Stimulated activated CD4-positive, alpha-beta T cell treated with anti-CD3 and anti-CD28 coated beads, Interleukin-12 subunit alpha, Interleukin-12 subunit beta, amount 100 ng/mL, for 4 hours (primary cell): ENCODE measurements around the gene BIK.

Source experiments
- DNase-seq: peaks from one replicate; pipeline ENCODE4 v3.0.0-alpha.2; 2020

The BIK gene

DNA sequence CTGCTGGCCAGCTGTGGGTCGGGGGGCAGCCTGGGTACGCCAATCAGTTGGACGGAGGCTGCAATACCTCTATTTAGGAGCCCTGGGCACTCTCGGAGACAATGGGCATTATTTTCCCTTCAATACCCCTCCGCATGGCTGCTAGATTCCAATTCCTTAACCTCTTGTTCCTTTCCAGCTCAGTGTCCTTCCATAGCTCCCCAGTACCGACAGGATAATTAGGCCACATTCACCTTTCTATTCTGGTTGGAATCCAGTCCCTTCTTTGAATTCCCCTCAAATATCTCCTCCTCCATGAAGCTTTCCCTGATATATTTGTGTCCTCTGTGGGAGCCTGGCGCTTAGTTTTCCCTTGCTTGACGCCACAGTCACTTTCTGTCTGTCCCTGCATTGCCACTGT is 4.2 kb upstream of the BIK start:
- DNase-seq = no peak

DNA sequence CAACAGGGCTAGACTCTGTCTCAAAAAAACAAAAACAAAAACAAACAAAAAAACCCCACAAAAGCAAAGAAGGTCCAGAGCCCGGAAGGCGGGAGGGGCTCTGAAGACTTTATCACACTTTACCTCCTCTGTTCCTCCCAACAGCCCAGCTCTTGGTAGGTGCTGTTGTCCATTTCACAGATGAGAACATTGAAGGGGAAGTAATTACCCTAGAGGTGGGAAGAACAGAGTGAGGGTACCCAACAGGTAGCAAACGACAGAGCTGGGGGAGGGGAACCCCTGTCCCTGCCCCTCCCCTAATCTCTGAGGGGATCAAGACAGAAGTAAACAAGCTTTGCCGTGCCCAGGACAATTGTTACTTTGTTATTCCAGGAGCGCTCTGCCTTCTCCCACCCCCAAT is 1.0 kb upstream of the BIK start:
- no peak for DNase-seq

DNA sequence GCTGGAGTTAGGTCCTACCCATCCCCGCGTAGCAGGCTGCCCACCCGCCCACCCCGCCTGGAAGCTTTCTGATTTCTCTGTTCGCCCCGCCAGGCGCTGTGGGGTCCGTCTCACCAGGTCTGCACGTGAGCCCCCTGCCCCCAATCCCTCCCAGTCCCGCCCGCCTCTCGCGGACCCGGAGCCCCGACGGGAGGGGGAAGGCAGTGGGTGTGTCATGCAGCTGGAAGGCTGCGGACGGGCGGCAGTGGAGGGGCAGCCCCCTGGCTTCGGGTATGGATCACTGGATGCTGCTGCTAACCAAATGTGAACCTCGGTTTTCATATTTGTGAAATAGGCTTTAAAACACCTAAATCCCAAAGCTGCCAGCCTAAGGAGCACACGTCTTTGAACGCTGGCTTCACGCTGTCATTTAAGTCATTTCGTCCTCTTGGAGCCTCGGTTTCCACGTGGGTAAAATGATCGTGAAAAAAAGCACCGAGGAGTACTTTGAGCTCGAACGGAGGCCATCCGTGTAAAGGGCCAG is 568 bp upstream of the BIK start:
- no peak for DNase-seq

DNA sequence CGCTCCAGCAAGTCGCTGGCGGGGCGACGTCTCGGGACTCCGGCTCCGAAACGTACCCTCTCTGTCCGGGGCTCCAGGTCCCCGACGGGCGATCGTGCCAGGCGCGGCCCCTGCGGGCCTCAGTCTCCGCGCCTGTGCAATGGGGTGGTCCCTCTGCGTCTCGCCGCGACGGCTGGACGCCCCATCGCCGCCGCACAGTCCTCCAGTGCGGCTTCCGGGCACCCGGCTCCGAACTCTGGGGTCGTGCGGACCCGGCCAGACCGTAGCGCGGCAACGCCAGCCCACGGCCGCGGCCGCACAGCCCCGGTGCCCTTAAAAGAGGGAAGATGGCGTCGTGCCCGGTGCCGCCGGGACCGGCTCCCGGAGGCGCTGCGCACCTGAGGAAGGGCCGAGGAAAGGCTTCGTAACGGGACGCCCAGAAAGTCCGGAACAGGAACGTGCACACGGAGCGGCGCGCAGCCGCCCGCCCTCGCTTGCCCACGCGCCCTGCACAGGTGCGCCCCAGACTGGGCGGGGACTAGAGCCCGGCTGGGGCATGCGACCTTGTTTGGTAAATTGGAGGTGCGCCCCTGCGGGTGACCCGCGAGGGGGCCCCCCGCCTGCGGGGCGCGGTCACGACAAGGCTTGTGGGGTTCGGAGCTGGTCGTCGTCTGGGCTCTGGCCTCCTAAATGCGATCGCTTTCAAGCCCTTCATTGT is 525 bp downstream of the BIK start:
- peak; percentile 48 for DNase-seq

DNA sequence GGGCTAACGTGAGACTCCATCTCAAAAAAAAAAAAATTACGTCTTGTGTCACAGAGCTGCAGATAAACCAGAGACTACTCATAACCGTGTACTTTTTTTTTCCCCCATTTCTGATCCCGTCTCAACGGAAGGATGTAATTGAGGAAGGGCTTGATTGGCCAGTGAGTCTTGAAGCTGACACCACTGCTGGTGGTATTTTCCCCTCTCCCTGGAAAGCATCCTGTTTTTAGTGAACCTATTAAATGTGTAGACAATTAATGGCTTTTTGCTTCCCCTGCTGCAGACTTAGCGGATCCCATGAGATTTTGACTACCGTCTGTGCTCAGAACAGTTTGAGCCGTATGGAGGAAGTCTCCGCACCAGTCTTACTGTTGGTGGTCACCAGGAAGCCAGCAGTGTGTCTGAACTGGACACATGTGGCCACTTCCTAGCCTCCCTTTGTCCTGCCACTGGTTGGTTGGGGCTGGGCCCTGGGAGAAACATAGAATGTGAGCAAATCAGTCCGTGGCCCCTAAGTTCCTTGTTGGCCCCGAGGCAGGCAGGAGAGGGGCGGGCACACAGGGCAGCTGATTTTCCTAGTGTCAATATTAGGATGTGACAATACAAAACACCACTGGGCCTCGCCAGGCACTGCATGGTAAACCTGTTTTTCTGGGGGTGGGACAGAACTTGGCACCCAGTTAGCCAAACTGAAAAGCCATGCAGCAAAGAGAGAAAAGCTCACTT is 3.1 kb downstream of the BIK start:
- no peak for DNase-seq

DNA sequence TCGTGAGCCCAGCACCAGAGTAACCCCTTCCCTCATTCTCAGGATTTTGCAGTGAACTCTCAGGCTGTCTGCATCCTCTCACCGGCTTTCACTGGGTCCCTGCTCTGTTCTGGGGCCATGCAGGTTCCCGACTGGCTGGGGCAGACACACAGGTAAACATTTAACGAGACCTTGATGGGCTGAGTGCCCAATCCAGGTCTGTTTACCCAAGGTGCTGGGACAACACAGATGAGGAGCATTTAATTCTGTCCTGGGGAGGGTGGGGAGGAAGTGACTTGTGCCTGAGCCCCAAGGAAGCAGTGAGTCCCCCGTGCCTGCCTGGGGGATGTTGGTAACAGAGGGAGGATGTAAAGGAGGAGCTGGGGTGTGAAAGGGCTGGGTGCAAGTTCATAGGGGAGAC is 4.4 kb downstream of the BIK start:
- DNase-seq = no peak

DNA sequence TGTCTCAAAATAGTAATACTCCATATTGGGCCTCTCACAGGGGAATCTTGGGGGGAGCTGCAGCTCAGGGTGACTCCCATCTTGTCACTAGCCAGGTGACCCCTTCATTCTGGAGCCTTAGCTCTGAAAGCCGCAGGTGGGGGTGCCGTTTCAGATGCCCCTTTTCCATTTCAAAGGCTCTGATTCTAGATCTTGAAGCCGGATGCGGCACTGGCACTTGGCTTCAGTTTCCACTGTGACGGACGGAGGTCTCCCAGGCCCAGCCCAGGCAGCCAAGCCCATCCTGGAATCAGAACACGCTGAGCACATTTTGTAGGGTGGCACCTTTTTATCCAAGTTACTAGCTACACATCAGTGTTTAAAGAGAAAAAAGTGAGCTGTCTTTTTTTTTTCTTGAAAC is 6.4 kb downstream of the BIK start:
- no peak for DNase-seq

DNA sequence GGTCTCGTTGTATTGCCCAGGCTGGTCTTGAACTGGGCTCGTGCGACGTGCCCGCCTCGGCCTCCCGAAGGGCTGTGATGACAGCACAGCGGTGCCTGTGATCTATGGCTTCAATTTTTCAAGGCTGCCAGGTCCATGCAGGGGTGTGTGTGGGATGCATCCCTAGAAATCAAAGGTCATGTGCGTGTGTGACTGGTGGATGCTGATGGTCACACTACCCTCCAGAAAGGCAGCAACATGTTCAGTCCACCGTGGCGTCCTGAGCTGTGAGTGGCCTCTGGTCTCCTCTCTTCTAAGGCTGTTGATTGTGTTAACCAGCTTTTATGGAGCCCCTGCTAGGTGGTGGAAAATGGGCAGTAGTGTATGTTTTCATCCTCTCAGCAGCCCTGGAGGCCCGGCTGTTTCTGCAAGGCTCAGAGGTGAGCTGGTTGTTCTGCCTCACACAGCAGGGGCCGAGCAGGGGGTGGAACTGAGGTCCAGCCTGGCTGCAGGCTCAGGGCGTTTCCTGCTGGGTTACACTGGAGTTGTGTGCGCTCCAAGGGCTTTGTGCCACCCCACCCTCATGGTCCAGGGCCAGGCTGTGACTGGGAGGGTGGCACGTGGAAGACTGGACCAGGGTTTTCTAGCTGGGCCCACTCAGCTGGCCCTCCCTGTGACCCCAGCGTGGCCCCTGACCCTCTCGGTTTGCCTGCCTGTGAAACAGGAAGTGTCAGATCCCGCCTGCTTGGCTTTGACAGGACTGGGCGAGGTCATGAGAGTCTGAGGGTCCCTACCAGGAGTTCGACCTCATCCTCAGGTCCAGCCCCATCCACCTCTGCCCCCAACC is 7.7 kb downstream of the BIK start:
- DNase-seq = no peak

DNA sequence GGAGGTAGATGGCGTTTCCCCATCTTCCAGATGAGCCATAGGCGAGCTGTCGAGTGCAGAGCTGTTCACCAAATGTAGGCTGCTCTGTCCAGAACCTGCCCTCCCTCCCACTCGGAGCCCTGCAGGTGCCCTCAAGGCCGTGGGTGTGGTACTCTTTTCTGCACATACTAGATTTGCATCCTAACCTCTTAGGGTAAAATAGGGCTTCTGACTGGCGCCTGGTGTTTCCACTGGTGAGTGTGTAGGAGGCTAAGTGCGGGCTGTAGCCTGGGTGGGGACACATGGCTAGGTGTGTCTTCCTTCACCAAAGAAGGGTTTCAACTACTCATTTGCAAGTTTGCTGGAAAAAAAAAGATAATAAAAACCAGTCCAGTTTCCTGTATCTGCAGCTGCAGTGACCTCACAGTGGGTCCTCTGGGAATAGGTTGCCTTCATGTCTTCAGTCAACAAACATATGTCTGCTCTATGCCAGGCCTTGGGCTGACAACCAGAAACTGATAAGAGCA is 8.5 kb downstream of the BIK start:
- no peak for DNase-seq

DNA sequence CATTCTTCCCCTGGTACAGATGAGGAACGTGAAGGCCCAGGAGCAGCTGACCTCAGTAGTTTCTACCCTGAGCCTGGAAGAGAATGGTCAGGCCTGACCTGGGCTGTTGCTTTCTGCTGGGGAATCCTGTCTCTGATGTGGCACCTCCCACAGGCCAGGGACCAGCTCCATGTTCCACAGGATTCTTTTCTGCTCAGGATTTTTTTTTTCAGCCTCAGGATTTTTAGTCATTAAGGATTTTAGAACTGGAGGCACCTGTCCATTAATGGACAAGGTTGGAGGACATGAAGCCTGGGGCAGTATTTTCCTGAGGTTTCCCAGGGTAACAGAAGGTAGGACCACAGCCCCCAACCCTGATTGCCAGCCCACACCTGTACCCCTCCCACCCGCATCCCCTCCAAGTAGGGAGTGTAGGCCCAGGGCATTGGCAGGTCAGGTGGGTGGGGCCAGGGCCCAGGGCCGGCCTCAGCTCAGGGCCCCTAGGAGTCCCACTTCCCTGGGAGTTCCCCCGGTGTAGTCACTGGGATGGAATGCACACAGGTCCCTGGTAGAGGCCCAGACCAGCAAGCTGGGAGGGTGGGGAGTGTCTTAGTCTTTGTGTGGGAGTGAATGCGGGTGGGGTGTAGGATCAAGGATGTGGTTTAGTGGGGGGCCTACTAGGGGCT is 16.1 kb downstream of the BIK start:
- DNase-seq = no peak

DNA sequence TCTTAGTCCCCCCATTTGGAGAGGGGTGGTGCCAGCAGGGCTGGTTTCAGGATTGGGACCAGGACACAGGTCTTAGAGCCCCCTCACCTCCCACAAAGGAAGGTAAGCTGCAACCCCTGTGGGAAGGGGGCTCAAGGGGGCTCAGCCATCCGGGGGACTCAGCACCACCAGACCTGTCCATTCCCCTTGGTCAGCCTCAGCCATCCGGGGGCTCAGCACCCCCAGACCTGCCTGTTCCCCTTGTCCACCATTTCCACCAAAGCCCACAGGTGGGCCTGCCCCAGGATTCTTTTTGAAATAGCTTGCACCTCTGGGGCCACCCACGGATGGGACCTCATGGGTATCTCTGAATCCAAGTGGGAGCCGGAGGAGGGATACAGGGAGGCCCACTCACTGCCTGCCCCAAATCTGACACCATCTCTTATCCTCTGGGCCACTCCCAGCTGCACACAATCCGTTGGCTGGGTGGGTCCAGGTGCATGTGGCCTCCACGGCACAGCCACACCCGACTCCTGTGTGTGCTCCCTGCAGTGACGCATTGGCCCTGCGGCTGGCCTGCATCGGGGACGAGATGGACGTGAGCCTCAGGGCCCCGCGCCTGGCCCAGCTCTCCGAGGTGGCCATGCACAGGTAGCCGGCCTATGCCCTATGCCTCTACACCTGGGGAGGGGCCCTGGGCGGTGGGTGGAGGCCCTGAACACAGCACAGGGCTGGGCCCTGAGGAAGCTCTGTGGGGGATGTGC is 16.8 kb downstream of the BIK start:
- no peak for DNase-seq

DNA sequence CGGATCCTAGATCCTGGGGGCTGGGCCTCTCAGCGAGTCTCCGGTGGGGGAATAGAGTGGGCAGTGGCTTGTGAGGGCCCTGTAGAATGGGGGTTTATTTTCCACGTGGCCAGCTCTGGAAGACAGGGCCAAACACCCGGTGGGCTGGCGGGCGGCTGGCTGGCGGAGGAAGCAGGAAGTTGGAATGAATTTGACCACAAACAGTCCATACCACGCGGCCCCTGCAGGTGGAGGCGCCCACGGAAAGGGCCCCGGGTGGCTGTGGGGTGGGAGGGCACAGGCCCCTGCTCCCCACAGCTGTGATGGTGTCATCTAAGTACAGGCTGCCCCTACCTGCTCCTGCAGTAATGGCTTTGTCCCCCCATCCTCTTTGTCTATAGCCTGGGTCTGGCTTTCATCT is 17.6 kb downstream of the BIK start:
- DNase-seq = no peak

DNA sequence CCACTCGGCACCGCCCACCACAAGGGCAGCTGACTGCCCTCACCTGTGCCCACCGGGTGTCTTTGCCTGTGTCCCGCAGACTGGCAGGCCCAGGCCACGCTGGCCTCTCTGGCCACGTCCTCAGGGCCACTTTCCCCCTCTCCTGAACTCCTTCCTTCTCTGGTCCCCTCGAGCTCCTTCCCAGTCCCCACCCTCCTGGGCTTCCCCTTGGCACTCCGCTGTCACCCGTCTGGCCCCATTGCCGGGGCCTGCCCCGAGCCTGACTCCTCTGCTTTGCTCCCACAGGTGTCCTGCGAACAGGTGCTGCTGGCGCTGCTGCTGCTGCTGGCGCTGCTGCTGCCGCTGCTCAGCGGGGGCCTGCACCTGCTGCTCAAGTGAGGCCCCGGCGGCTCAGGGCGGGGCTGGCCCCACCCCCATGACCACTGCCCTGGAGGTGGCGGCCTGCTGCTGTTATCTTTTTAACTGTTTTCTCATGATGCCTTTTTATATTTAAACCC is 18.4 kb downstream of the BIK start:
- no peak for DNase-seq

DNA sequence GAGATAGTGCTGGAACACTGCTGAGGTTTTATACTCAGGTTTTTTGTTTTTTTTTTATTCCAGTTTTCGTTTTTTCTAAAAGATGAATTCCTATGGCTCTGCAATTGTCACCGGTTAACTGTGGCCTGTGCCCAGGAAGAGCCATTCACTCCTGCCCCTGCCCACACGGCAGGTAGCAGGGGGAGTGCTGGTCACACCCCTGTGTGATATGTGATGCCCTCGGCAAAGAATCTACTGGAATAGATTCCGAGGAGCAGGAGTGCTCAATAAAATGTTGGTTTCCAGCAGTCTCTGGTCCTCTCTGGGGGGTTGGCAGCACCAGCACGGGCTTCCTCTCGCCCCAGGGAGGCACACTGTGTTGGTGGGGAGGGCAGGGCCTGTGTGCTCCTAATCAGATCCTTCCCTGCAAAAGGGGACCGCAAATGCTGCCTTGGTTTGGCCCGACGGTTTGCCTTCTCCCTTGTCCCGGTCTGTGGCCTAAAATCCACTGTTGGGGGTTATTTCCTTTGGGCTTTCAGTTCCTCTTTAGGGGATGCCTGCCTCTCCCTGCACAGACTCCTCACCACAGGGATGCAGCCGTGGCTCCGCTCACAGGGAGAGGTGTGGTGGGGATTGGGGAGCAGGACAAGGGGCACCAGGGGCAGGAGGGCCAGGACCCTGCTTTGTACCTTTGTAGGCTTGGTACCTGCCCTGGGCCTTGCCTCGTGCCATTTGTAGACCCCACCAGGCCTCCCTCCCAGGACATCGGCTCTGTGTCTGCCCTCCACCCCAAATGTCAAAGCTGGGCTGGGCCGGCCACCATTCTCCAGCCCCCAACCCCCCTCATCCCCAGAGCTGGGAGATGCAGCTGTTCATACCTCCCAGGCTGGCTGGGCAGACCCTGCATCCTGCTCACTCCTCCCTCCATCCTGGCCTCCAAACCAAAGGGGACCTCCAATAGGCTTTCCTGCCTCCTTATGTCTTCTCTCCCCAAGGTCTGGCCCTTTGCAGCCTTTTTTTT is 19.2 kb downstream of the BIK start:
- DNase-seq = no peak

DNA sequence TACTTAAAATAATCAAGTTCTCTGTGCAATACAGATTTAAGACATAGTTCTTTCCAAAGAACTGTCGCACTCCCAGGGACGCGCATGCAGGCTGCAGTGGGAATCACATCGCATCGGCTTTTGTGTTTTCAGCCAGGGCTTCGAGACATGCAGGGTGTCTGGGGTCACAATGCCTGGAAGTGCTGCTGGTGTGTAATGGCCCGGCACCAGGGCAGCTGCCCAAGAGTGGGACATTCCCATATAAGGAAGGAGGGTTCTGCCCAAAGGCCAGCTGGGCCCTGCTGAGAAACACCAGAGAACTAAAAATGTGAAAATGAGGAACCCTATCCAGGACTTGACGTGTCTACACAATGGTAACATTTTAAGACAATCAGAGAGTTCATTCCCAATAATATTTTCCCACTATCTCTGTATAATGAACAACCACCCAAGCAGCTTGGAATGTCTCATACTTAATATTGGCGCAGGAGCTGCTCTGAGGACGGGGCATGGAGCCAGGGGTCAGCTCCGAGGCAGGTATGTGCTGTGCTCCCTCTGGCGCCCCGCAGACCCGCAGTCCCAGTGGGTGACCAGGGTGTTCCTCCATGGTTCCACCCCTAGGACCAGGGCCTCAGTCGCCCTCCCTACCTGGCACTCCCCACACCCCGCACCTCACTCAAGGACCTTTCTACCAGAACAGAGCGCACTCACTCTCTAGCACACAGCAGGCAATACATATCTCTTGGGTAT is 21.4 kb downstream of the BIK start:
- DNase-seq = no peak

DNA sequence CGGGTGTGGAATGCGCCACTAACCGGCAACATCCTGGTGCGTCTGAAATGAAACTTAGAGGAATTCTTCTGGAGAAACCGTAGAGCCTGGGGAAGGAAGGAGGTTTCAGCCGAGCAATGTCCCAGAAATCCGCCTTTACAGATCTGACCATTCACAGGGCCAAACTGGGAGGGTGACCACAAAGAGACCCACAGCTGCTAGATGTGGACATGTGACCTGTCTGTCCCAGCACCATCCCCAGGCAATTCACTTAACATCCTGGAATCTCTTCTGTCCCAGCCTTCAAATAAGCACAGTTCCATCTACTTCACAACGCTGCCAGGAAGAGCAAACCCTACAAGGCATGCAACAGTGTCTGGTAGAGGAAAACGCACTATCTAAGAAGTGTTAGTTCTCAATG is 22.9 kb downstream of the BIK start:
- DNase-seq = no peak

DNA sequence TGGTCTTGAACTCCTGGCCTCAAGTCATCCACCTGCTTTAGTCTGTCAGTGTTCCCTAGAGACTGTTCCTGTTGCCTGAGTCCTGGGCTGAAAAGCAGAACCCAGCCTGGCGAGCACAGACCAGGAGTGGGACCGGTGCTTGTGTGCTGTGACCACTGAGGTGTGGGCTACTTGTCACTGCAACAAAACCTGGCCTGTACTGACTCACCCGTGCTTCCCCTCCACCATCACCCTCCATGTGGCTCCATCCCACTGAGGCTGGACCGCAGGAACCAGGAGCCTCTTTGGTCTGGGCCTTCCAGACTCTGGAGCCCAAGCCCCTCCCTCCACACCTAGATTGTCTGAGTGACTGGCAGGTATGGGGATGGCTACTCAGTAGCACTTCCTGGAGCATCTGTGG is 24.0 kb downstream of the BIK start:
- DNase-seq = no peak

DNA sequence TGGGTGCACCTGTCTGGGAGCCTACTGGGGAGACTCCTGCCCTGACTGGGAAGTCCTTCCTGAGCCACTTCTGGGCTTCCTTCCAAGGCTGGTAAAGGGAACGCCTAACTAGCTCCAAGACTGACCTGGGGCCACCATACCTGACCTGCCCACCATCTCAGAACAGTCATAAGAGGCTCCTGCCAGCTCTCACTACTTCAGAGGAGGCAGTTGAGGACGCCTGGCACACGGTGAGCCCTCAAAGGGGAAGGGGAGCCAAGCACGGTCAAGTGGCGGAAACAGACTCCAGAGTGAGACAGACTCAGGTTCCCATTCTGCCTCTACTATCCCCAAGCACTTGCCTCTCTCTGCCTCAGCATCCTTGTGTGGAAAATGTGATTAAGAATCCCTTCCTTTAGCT is 25.0 kb downstream of the BIK start:
- DNase-seq = no peak

DNA sequence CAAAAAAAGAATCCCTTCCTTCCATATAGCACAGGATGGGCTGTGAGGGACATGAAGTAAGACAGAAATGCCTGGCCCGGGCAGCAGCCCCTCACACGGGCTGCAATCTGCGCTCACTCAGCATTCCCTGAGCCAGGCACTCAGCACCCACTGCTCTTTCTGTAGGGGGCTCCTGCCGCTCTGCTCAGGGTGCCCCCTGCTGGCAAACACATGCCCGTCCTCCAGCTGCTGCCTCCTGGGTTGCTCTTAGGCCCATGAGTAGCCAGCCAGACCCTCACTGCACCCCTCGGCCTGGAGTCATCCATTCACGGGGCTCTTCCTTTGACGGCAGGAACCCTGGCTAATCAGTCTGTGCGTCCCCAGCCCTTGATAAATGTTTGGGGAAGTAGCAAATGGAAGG is 25.7 kb downstream of the BIK start:
- peak; percentile 45 for DNase-seq

DNA sequence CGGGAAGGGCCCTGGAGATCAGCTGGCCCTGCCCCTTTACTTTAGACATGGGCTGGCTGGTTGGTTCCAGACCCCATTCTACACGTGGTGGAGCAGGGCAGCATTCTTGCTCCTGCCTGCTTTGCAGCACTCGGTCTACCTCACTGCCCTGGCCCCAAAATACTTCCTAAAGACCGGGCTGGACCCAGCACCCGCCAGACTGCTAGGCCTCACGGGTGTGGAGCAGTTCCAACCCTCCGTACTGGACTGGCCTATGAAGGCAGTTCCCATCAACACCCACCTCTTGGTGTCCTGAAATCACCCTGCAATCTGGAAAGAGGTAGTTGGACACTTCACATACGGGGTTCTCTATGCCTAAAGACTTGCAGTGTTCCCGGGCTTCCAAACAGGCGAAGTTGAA is 26.3 kb downstream of the BIK start:
- no peak for DNase-seq
